ENCODE measurements around the gene LARGE1.

DNA sequence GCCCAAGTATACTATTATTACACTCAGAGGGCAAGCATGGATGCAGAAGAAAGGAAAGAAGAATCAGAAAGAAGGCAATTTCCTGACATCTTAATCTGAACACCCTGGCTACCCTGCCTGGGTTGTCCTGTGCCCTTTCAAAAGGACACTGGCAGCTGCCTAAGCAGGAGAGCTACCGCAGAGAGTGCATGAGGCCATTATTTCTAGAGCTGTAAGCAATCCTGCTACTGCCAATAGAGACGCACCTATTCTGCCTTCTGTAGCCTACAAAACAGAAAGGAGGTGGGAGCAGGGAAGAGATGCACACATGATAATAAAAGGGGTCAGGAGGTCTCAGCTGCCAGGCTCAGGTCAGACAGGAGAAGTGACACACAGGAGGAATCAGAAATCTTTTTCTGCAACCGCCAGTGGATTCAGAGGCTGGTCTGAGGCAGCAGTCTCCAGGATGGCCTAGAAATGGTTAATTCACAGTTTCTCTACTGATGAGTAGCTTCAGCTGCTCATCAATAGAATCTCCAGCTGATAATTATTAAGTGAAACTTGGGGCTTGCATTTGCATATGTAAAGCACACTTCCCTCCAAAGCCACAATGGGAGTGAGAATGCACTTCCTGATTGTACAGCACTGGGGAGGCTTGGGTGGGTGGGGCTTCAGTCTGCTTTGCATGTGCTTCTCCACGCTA lies 253.9 kb downstream of the LARGE1 start:
- TF ChIP-seq EP300 (IDR thresholded peaks at IDR 0.05; ENCODE audit: borderline replicate concordance): no peak
- TF ChIP-seq YY1 (IDR thresholded peaks at IDR 0.05; ENCODE audit: low read depth): no peak
- no peak for TF ChIP-seq EGR1 (IDR thresholded peaks at IDR 0.05)
- no peak for TF ChIP-seq MAX (IDR thresholded peaks at IDR 0.05)
- TF ChIP-seq CREB1 (IDR thresholded peaks at IDR 0.05; ENCODE audit: low read depth): no peak
- TF ChIP-seq RAD21 (IDR thresholded peaks at IDR 0.05; ENCODE audit: low read depth): no peak
